Sigmoid colon (tissue), 3 donors: Measurements from ENCODE around the gene MRTFA.

Source experiments
- POLR2A ChIP-seq, 2 donors: fragments of 450-650 bp; IDR thresholded peaks; one replicate each; pipeline ENCODE4 v1.6.1; 2016; ENCODE audit warnings: antibody characterized with exemption in 2 of 2, mild to moderate bottlenecking in 2 of 2, moderate library complexity in 2 of 2
- TF ChIP-seq, protein P1 (sequence below), 4 experiments: fragments of 450-650 bp in 3 of 4; fragments of 200-600 bp in 1 of 4; IDR thresholded peaks; one replicate each; pipeline ENCODE4 v1.5.1; 2016 to 2019; ENCODE audit warnings: antibody characterized with exemption in 4 of 4, mild to moderate bottlenecking in 3 of 4, moderate library complexity in 2 of 4

DNA sequence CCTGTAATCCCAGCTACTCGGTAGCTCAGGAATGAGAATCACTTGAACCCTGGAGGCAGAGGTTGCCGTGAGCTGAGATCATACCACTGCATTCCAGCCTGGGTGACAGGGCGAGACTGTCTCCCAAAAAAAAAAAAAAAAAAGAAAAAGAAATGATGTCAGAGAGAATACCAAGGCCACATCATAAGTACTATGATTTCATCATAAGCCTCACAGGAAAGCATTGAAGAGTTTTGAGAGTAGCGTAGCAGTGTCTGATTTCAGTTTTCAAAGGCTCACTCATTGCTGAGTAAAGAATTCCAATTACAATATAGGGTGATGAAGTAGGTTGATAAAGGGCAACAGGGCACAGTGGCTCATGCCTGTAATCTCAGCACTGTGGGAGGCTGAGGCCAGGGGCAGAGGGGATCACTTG, 88.8 kb downstream of the MRTFA start:
- TF ChIP-seq POLR2A (IDR thresholded peaks at IDR 0.05): no peak
- TF ChIP-seq, protein P1, sequence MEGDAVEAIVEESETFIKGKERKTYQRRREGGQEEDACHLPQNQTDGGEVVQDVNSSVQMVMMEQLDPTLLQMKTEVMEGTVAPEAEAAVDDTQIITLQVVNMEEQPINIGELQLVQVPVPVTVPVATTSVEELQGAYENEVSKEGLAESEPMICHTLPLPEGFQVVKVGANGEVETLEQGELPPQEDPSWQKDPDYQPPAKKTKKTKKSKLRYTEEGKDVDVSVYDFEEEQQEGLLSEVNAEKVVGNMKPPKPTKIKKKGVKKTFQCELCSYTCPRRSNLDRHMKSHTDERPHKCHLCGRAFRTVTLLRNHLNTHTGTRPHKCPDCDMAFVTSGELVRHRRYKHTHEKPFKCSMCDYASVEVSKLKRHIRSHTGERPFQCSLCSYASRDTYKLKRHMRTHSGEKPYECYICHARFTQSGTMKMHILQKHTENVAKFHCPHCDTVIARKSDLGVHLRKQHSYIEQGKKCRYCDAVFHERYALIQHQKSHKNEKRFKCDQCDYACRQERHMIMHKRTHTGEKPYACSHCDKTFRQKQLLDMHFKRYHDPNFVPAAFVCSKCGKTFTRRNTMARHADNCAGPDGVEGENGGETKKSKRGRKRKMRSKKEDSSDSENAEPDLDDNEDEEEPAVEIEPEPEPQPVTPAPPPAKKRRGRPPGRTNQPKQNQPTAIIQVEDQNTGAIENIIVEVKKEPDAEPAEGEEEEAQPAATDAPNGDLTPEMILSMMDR (IDR thresholded peaks at IDR 0.05): no peak
